GM12891 (cell line): ENCODE measurements around the gene ZNFX1.

Source experiments
- POLR2A ChIP-seq: IDR thresholded peaks from 2 replicates; pipeline ENCODE4 v1.6.1; 2011; ENCODE audit warnings: low read depth, low read length, control low read depth
- POLR2AphosphoS5 ChIP-seq: IDR thresholded peaks from 2 replicates; pipeline ENCODE4 v1.6.1; 2011; ENCODE audit warnings: low read depth, low read length, control low read depth
- SPI1 ChIP-seq: IDR thresholded peaks from 2 replicates; pipeline ENCODE4 v1.6.1; 2011; ENCODE audit warnings: low read depth, low read length, control low read depth
- TAF1 ChIP-seq: IDR thresholded peaks from 2 replicates; pipeline ENCODE4 v1.6.1; 2011; ENCODE audit warnings: low read depth, low read length, control low read depth

- TF ChIP-seq POLR2AphosphoS5 (no peak), POLR2A (no peak), TAF1 (no peak), SPI1 (no peak)
These were observed 40.8 kb upstream of the ZNFX1 start for GRCh38 chr20:49318430-49319207.
